ENCODE results near the gene PREX1.

GRCh38 chr20:48703107-48703506, 124.7 kb downstream of the PREX1 start:
- no peak for TF ChIP-seq CTCF (IDR thresholded peaks at IDR 0.05)
- no peak for TF ChIP-seq POLR2A (IDR thresholded peaks at IDR 0.05)

Measured in adrenal gland (tissue), 5 donors.